Panc1 (cell line): Measurements from ENCODE around the gene NDUFA12. TPM values are rescaled to one million over a fixed set of nuclear protein-coding genes. Genes with fewer than 3 reads are reported as not detected.

ENCODE experiments used
- ATAC-seq: fragments of 200-7000 bp; cut with Tn5 transposase; 2 replicates; pipeline ENCODE4 v1.9.1; 2020; ENCODE audit warnings: mild to moderate bottlenecking, moderate library complexity
- BruUV-seq: library from RNA; stranded (reverse); fragments of 400-500 nt; replicated peaks from 2 replicates; lab custom pipeline; 2021; lab: Mats Ljungman, UMichigan
- CTCF ChIA-PET: fragments of 300-600 bp; sonication (Branson Sonifier 250); formaldehyde crosslinking; loops from one replicate; lab custom pipeline; 2022; ENCODE audit warnings: antibody characterized with exemption; lab: Charles Lee
- POLR2A ChIA-PET: fragments of 300-600 bp; sonication (Branson Sonifier 250); formaldehyde crosslinking; loops from one replicate; lab custom pipeline; 2022; ENCODE audit warnings: antibody characterized with exemption; lab: Charles Lee
- DNase-seq: peaks from one replicate; pipeline ENCODE4 v3.0.0-alpha.2; 2010; ENCODE audit warnings: low read depth, low spot score
- H3K27ac ChIP-seq: 2 replicates; pipeline ENCODE4 v1.5.1; 2011; ENCODE audit warnings: mild to moderate bottlenecking, low read length, inconsistent platforms
- H3K27me3 ChIP-seq: fragments of 200-500 bp; sonication (Bioruptor generic); 2 replicates; pipeline ENCODE4 v1.6.0; 2014; ENCODE audit warnings: low read length, inconsistent platforms; ENCODE audit not compliant: control insufficient read depth, insufficient read depth
- H3K36me3 ChIP-seq: fragments of 200-500 bp; sonication (Bioruptor generic); 2 replicates; pipeline ENCODE4 v1.5.1; 2014; ENCODE audit warnings: inconsistent platforms, mild to moderate bottlenecking, low read length, moderate library complexity; ENCODE audit not compliant: control insufficient read depth, insufficient read depth
- H3K4me1 ChIP-seq: 2 replicates; pipeline ENCODE4 v1.5.1; 2011; ENCODE audit warnings: inconsistent platforms, mild to moderate bottlenecking, low read length, moderate library complexity; ENCODE audit not compliant: control insufficient read depth, insufficient read depth
- H3K4me3 ChIP-seq, 2 experiments: 2 replicates each; pipeline ENCODE4 v1.5.1; 2011 to 2012; ENCODE audit warnings: low read depth in 2 of 2, low read length in 2 of 2, mild to moderate bottlenecking in 2 of 2, inconsistent platforms in 1 of 2, moderate library complexity in 1 of 2
- H3K9me3 ChIP-seq: fragments of 200-500 bp; sonication (Bioruptor generic); 2 replicates; pipeline ENCODE4 v1.5.1; 2014; ENCODE audit warnings: low read depth, mild to moderate bottlenecking, inconsistent platforms, low read length, moderate library complexity; ENCODE audit not compliant: control insufficient read depth, insufficient read depth
- POLR2AphosphoS5 ChIP-seq: IDR thresholded peaks from 2 replicates; pipeline ENCODE4 v1.6.1; 2012; ENCODE audit warnings: mild to moderate bottlenecking, low read depth, low read length, moderate library complexity
- SIN3A ChIP-seq: IDR thresholded peaks from 2 replicates; pipeline ENCODE4 v1.6.1; 2012; ENCODE audit warnings: low read depth, mild to moderate bottlenecking, low read length, moderate library complexity, borderline replicate concordance; ENCODE audit not compliant: insufficient read depth
- TCF7L2 ChIP-seq: IDR thresholded peaks from 2 replicates; pipeline ENCODE4 v1.6.1; 2011; ENCODE audit warnings: mild to moderate bottlenecking, low read depth, low read length, inconsistent platforms
- in situ Hi-C: cut with HindIII; loops from 2 replicates; pipeline ENCODE4 v1.10.0; 2016; ENCODE audit warnings: low sequenced_read_pairs, low pct_unique_long_range_greater_than_20kb
- intact Hi-C: fragments of 100-400 bp; cut with micrococcal nuclease; formaldehyde crosslinking; loops from one replicate; pipeline ENCODE4 v1.10.0; 2022; ENCODE audit not compliant: unreplicated experiment
- total RNA-seq: library from RNA; stranded (reverse); gene quantifications from one replicate; pipeline ENCODE4 v1.2.1, GENCODE V29; 2021; ENCODE audit not compliant: unreplicated experiment
- TF ChIP-seq, protein P1 (sequence below), 2 experiments: IDR thresholded peaks; 2 replicates each; pipeline ENCODE4 v1.6.1; 2011 to 2012; ENCODE audit warnings: low read depth in 2 of 2, control low read depth in 1 of 2, low read length in 1 of 2, mild to moderate bottlenecking in 1 of 2, moderate library complexity in 1 of 2; ENCODE audit not compliant: insufficient read depth in 1 of 2
- TF ChIP-seq, protein P2 (sequence below): fragments of 450-650 bp; IDR thresholded peaks from 2 replicates; pipeline ENCODE4 v1.5.1; 2017; ENCODE audit warnings: mild to moderate bottlenecking

Gene NDUFA12
- total RNA-seq, 1 experiment from 2014 or later, result 108 TPM

DNA sequence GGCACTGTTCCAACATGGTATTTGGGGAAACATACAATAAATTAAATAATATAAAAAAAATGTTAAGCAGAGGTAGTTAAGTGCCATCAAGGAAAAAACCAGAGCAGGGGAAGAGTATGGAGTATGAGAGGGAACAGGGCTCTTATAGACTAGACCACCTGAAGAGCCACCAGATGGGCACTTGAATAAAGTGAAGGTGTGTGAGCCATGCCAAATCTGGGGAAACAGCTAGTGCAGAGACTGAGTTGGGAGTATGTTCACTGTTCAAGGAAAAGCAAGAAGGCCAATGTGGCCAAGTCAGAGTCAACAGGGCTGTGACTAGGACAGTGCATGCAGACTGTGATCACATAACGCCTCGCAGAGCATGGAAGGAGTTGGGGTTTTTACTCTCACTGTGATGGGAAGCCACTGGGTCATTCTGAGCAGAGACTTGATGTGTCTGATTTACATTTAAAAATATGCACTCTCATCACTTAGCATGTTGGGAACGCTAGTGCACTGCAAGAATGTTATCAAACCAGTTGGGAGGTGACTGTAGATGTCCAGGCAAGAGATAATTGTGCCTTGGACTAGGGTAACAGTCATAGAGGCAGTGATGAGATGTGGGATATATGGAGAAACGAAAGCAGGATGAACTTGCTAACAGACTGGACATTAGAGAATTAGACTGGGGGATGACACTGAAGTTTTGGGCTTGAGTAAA lies 25.6 kb downstream of the NDUFA12 start:
- POLR2A ChIA-PET, result no interaction called here
- DNase-seq (no peak), ATAC-seq (no peak)
- CTCF ChIA-PET, result interaction anchor here (0.7 kb wide), 1 partner anchor 712 kb away, joined by 4 read pairs; no protein-coding TSS in a partner anchor
- H3K9me3 ChIP-seq, result no peaks in the 10 kb centered on the region
- no TSS peak for BruUV-seq
- no peak overlapping the region for H3K4me3 ChIP-seq
- intact Hi-C loops, result no loop called here
- H3K4me1 ChIP-seq, result no peaks in the 10 kb centered on the region
- no peaks in the 10 kb centered on the region for H3K27me3 ChIP-seq
- in situ Hi-C loops, result no loop called here
- H3K36me3 ChIP-seq, result no peaks in the 10 kb centered on the region
- TF ChIP-seq, protein P1, sequence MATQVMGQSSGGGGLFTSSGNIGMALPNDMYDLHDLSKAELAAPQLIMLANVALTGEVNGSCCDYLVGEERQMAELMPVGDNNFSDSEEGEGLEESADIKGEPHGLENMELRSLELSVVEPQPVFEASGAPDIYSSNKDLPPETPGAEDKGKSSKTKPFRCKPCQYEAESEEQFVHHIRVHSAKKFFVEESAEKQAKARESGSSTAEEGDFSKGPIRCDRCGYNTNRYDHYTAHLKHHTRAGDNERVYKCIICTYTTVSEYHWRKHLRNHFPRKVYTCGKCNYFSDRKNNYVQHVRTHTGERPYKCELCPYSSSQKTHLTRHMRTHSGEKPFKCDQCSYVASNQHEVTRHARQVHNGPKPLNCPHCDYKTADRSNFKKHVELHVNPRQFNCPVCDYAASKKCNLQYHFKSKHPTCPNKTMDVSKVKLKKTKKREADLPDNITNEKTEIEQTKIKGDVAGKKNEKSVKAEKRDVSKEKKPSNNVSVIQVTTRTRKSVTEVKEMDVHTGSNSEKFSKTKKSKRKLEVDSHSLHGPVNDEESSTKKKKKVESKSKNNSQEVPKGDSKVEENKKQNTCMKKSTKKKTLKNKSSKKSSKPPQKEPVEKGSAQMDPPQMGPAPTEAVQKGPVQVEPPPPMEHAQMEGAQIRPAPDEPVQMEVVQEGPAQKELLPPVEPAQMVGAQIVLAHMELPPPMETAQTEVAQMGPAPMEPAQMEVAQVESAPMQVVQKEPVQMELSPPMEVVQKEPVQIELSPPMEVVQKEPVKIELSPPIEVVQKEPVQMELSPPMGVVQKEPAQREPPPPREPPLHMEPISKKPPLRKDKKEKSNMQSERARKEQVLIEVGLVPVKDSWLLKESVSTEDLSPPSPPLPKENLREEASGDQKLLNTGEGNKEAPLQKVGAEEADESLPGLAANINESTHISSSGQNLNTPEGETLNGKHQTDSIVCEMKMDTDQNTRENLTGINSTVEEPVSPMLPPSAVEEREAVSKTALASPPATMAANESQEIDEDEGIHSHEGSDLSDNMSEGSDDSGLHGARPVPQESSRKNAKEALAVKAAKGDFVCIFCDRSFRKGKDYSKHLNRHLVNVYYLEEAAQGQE (IDR thresholded peaks at IDR 0.05; ENCODE audit: insufficient read depth in 1 of 2, low read depth in 2 of 2, low read length in 1 of 2), result no peak
- TF ChIP-seq SIN3A (no peak), TCF7L2 (no peak), POLR2AphosphoS5 (no peak)
- TF ChIP-seq, protein P2, sequence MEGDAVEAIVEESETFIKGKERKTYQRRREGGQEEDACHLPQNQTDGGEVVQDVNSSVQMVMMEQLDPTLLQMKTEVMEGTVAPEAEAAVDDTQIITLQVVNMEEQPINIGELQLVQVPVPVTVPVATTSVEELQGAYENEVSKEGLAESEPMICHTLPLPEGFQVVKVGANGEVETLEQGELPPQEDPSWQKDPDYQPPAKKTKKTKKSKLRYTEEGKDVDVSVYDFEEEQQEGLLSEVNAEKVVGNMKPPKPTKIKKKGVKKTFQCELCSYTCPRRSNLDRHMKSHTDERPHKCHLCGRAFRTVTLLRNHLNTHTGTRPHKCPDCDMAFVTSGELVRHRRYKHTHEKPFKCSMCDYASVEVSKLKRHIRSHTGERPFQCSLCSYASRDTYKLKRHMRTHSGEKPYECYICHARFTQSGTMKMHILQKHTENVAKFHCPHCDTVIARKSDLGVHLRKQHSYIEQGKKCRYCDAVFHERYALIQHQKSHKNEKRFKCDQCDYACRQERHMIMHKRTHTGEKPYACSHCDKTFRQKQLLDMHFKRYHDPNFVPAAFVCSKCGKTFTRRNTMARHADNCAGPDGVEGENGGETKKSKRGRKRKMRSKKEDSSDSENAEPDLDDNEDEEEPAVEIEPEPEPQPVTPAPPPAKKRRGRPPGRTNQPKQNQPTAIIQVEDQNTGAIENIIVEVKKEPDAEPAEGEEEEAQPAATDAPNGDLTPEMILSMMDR, result no peak
- no peak overlapping the region for H3K27ac ChIP-seq

DNA sequence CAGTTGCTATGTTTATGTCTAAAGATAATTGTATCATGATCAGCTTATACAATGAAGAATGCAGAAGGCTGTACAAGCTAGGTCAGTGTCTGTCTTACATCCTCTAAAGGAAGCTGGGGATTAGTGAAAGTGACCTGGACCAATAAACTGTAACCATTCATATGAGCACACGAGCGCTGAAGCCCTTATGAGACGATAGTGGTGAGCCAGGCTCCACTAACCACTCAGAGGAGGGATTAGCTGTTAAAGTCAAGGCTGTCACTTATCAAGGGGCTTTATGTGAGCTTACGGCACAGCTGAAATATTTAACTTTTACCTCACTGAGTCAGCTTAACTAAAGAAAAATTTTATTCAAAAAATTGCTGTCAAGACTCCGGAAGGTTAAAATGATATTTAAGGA lies 30.3 kb downstream of the NDUFA12 start:
- no TSS peak for BruUV-seq
- intact Hi-C loops (no loop called here), in situ Hi-C loops (no loop called here)
- no peaks in the 10 kb centered on the region for H3K36me3 ChIP-seq
- DNase-seq (no peak), ATAC-seq (no peak)
- TF ChIP-seq, protein P2, result no peak
- TF ChIP-seq TCF7L2 (no peak), POLR2AphosphoS5 (no peak), SIN3A (no peak)
- TF ChIP-seq, protein P1 (IDR thresholded peaks at IDR 0.05; ENCODE audit: insufficient read depth in 1 of 2, low read depth in 2 of 2, low read length in 1 of 2), result no peak
- H3K4me3 ChIP-seq, result no peak overlapping the region
- no peaks in the 10 kb centered on the region for H3K4me1 ChIP-seq
- H3K9me3 ChIP-seq, result no peaks in the 10 kb centered on the region
- POLR2A ChIA-PET, result no interaction called here
- H3K27ac ChIP-seq, result no peak overlapping the region
- H3K27me3 ChIP-seq, result no peaks in the 10 kb centered on the region
- CTCF ChIA-PET, result no interaction called here
